GM21723 (cell line): Measurements from ENCODE around the gene PLA1A.

Source experiments
- ATAC-seq: cut with Tn5 transposase; IDR thresholded peaks from one replicate; pipeline ENCODE4 v1.9.1; 2021; ENCODE audit warnings: mild to moderate bottlenecking, moderate library complexity; ENCODE audit not compliant: unreplicated experiment

Gene PLA1A

DNA sequence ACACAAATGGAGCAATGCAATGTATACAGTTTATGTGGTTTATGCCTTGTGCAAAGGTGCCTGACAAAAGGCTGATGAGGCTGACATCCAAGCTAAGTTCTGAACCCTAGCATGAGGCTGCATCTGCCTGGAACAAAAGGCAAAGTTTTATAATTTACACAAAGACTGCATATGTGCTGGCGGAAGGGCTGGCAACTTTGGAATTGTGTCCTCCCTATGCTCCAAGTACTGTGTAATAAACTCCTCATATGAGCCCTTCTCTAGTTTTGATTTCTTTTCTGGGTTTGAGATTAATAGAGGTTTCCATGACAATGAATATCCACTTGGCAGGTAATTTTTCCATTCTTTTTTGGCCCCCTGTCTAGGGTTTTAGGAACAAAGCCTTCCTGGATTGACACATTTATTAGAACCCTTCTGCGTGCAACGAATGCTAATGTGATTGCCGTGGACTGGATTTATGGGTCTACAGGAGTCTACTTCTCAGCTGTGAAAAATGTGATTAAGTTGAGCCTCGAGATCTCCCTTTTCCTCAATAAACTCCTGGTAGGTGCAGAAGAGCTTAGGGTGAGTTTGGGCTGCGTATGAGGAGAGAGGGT lies 10.8 kb downstream of the PLA1A start:
- no peak for ATAC-seq

GRCh38 chr3:119609301-119609700 lies 11.6 kb downstream of the PLA1A start:
- no peak for ATAC-seq

- ATAC-seq = no peak
Measured at GRCh38 chr3:119611664-119612063, 14.0 kb downstream of the PLA1A start.

DNA sequence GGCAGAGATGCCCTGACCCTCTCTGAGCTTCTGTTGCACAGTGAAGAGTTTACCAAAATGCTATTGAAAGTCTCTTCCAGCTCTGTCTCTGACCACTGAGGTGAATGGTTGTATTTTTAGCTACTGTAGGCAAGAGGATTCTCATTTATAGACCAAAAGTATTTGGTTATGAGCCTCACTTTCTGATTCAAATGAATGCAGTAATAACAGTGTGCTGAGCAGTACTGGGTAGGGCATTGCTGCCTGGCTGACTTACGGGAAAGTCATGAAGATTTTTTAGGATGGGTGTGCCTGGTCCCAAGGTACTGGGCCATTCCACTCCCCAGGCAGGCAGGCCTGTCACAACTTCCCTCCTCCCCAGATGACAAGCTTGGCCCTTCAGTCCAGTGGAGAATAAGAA lies 15.5 kb downstream of the PLA1A start:
- no peak for ATAC-seq

DNA sequence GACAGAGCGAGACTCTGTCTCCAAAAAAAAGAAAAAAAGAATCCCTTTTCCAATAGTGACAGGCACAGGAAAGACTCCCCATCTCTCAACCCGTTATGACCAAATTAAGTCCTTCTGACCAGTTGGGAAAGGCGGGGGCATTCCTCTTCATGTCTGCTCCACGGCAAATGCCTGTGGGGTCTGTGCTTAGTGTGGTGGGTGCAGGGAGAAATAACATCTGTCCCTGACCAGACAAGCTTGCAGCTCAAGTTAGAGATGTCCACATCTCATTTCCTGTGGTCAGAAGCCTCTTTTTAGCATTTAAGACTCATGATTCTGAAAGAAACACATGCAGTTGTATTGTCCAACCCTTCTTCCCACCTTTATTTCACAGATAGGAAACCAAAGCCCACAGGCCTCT lies 16.2 kb downstream of the PLA1A start:
- no peak for ATAC-seq

DNA sequence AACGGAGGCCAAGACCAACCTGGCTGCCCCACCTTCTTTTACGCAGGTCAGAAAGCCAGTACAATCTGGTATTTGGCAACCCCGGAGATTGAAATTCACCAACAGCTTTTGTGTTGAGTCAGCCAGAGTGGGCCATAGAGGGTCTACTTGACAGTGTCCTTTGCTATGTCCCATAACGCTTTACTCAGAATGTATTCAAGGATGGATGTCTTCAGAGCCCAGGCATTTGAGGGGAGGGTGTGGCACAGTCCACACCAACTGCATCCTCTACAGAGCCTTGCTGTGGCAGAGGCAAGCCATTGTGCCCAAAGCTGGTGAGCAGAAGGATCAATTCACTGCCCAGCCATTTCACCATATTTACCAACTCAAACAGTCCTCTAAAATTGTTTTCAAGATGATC lies 18.4 kb downstream of the PLA1A start:
- no peak for ATAC-seq

DNA sequence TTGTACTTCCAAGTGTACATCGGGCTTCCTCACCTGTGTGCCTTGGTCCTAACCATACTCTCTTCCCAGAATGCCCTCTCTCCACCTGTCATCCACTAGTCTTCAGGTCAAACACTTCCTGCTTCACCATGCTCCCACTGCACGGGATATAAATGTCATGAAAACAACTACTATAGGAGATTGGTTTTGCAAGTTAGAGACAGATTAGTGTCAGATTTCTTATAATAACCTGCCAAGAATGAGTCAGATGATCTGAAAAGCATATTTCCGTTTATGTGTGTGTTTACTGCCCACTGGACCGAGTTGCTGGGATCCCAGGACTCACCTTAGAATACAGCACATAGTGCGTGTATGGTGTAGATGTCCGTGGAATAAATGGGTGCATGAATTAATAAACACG lies 21.4 kb downstream of the PLA1A start:
- ATAC-seq = no peak

DNA sequence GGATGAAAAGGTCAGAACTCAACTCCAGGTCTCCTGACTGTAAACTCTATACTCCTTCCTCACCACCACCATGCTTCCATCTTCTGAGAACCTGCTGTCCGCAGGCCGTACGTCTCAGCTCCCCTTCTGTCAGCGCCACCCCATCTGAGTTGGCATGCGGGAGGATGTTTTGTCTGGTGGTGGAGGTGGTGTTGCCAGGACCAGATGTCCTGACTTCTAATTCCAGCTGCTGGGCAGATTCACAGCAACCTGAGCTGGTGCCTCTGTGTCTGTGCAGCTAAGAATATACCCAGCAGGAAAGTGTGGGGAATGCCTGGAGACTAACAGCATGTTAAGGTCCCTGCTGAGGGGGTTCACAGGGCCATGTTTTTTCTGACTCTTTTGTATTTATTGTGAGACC lies 23.2 kb downstream of the PLA1A start:
- no peak for ATAC-seq

DNA sequence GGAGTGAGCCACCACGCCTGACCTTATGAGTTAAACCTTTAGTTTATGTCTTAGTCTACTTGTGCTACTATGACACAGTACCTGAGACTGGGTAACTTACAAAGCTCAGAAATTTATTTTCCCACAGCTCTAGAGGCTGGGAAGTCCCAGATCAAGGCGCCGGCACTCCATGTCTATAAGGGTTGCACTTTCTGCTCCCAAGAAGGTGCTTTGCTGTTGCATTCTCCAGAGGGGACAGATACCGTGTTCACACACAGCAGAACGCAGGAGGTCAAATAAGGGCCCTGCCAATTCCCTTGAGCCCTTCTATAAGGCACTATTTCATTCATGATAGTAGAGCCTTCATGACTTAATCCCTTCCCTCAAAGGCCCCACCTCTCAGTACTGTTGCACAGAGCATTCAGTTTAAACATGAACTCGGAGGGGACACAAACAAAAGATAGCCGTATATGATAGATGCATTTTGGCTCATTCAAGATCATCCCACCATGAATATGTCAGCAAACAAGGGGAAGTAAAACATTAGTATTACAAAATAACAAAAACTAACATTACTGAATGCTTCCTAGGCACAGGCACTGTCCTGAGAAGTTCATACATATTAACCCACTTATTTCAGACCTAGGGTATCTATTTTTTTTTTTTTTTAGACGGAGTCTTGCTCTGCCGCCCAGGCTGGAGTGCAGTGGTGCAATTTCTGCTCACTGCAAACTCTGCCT lies 26.5 kb downstream of the PLA1A start:
- ATAC-seq = no peak

DNA sequence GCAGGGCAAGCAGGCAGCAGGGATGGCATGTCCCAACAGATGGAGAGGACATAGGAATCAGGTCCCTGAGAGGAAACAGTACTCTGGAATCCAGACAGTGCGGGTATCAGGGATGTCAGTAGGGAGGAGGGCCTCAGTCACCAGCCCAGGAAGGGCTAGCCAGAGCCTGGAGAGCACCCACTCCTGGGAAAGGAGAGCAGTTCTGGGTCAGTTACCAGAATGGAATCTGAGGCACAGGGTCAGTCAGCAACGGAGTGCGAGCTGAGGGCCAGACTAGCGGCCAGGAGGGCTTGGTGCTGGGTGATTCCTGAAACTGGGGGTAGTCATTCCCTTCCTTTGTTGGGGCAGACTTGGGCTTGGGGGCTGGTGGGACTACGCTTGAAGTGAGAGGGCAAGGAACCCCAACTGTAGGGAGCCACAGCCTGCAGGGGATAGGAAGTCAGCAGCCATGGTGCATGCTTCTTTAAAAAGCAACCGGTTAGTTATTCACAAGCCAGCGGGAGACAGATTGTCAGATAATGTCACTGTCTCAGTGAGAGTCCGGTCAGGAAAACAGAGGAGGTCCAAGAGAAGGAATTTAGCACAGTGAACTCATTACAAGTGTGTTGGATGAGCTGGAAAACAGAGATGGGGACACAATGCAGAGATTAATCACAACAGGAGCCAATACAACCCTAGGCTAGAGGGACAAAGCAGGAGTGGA lies 27.9 kb downstream of the PLA1A start:
- ATAC-seq = no peak

- ATAC-seq = no peak
Measured at GRCh38 chr3:119626196-119626595, 28.5 kb downstream of the PLA1A start.

DNA sequence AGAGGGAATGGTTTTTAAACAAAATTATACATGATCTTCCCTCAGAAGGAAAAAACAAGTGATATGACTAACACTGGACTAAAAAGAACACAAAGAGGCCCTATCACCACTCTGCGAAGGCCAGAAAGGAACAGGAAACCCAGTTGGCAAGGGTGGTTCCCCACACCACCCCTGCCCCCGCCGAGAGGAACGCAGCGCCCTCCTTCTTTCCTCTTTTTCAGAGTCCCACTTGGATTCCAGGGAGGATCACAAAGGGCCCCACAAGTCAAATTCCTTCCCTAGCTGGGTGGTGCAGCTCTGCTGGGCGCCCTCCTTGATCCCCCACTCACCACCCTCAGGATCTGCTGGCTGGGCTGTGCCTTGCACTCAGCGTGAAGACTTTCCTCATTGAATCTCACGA lies 29.8 kb downstream of the PLA1A start:
- ATAC-seq = peak; percentile 45

- peak; percentile 62 for ATAC-seq
Measured at GRCh38 chr3:119628390-119628789, 30.7 kb downstream of the PLA1A start.

- ATAC-seq = peak; percentile 21
Measured at GRCh38 chr3:119628816-119629445, 31.2 kb downstream of the PLA1A start.

- no peak for ATAC-seq
Measured at GRCh38 chr3:119630128-119630879, 32.6 kb downstream of the PLA1A start.

DNA sequence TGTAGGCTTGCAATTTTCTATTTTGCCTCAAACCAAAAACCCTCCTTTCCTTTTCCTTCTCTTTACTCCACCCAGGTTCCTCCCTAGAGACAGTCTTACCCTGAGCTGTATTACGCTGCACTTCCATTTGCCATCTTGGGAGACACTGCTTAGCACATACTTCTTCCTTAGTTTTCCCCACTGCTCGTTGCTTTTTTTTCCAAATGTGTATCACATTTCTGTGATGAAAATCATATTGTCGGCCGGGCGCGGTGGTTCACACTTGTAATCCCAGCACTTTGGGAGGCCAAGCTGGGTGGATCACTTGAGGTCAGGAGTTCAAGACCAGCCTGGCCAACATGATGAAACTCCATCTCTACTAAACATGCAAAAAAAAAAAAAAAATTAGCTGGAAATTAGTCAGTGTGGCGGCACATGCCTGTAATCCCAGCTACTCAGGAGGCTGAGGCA lies 33.2 kb downstream of the PLA1A start:
- no peak for ATAC-seq

DNA sequence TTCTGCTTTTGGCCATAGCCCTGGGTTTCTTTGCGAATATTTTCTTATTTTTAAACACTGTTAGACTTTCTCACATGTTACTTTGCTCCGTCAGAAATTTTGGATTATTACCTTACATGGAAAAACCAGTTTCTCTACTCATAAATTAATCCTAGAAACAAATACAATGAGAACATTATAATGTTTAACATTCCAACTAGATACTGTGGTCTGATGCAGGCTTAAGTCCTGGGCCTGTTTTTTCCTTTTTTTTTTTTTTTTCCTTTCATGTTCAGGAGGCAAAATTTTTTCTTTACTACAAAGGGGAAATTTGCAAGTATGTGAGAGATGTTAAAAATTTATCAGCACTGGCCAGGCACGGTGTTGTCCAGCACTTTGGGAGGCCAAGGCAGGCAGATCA lies 33.8 kb downstream of the PLA1A start:
- no peak for ATAC-seq

GRCh38 chr3:119632216-119632615 lies 34.5 kb downstream of the PLA1A start:
- no peak for ATAC-seq

- no peak for ATAC-seq
Measured at GRCh38 chr3:119632829-119633228, 35.1 kb downstream of the PLA1A start.

GRCh38 chr3:119635719-119636118 lies 38.0 kb downstream of the PLA1A start:
- ATAC-seq = no peak

GRCh38 chr3:119636249-119636648 lies 38.6 kb downstream of the PLA1A start:
- no peak for ATAC-seq
